ENCODE data around the gene DNAAF5.

The DNAAF5 gene

GRCh38 chr7:730501-731439, 4.3 kb downstream of the DNAAF5 start:
- no peak for DNase-seq (ENCODE audit: low spot score)
- TF ChIP-seq CTCF (IDR thresholded peaks at IDR 0.05; ENCODE audit: extremely low read depth, missing control alignments): no peak

DNA sequence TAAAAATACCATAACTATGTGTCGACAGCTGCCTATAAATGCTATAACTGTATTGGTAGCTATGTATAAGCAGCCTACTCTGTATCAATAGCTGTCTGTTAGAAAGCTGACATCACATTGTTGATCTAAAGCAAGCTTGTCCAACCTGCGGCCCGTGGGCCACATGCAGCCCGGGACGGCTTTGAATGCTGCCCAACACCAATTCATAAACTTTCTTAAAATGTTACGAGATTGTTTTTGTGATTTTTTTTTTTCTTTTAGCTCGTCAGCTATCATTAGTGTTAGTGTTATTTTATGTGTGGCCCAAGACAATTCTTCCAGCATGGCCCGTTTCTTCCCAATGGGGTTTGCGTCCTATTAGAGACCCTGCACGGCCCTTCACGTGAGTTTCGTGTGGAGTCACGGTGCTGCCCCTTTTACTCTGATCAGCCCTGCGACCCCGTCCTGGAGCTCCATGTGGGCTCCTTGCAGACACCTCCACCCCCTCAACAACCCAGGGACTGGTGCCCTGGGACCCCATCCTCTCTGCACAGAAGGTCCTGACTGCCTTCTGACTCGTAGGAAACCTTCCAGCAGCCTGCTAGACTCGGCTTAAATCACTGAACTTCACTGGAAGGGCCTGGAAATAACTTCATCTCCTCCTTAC, 5.1 kb downstream of the DNAAF5 start:
- TF ChIP-seq CTCF (IDR thresholded peaks at IDR 0.05; ENCODE audit: extremely low read depth, missing control alignments): no peak
- no peak for DNase-seq (ENCODE audit: low spot score)

DNA sequence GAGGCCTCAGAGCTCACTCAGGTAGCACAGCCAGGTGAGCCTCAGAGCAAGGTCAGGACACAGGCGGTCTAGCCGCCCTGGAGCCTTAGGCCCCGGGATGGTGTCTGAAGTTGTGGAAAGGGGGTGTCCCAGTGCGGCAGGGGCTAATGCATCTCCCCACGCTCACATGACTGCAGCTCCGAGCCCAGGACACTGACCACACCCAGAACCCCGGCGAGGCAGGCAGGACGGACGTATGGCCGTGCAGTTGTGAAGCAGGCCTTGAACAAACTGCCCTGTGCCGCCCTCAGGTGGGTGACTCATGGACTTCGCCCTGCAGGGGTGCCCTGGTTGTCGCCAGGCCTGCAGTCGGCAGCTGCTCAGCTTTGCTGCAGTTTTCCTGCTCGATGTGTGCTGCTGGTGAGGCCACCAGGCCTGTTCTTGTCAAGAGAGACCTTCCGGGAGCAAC, 5.6 kb downstream of the DNAAF5 start:
- DNase-seq (ENCODE audit: low spot score): no peak
- no peak for TF ChIP-seq CTCF (IDR thresholded peaks at IDR 0.05; ENCODE audit: extremely low read depth, missing control alignments)

- no peak for TF ChIP-seq CTCF (IDR thresholded peaks at IDR 0.05; ENCODE audit: extremely low read depth, missing control alignments)
- DNase-seq (ENCODE audit: low spot score): no peak
Measured at GRCh38 chr7:732556-732955, 6.1 kb downstream of the DNAAF5 start.

GRCh38 chr7:734214-734613, 7.7 kb downstream of the DNAAF5 start:
- TF ChIP-seq CTCF (IDR thresholded peaks at IDR 0.05; ENCODE audit: extremely low read depth, missing control alignments): no peak
- DNase-seq (ENCODE audit: low spot score): no peak

GRCh38 chr7:734808-735207, 8.3 kb downstream of the DNAAF5 start:
- no peak for TF ChIP-seq CTCF (IDR thresholded peaks at IDR 0.05; ENCODE audit: extremely low read depth, missing control alignments)
- DNase-seq (ENCODE audit: low spot score): no peak

DNA sequence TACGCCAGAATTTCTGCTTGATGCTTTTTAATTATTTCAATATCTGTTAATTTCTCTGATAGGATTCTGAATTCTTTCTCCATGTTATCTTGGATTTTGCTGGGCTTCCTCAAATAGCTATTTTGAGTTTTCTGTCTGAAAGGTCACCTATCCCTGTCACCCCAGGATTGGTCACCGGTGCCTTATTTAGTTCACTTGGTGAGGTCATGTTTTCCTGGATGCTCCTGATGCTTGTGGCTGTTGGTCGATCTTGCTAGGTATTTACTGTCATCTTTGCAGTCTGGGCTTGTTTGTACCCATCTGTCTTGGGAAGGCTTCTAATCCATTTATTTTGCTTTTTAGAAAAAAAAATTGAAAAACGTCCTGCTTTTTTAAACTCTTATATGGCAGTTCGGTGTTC, 11.7 kb downstream of the DNAAF5 start:
- no peak for TF ChIP-seq CTCF (IDR thresholded peaks at IDR 0.05; ENCODE audit: extremely low read depth, missing control alignments)
- no peak for DNase-seq (ENCODE audit: low spot score)
